Mesenteric fat pad (tissue), 1 donor: ENCODE data around the gene IQUB. TPM values are rescaled to one million over a fixed set of nuclear protein-coding genes. Genes with fewer than 3 reads are reported as not detected.
A peak's percentile ranks its signal among the peaks of the same experiment; 100 is the strongest.
"Not testable (repeated sequence)": the region's sequence is repeated elsewhere in the genome, so short reads cannot be mapped to it uniquely, and the experiment has no call there.

Source experiments
- DNase-seq: peaks from one replicate; pipeline ENCODE4 v3.0.0-alpha.2; 2020; ENCODE audit warnings: low spot score
- long read RNA-seq: library from polyadenylated mRNA; unstranded; transcript quantifications from one replicate; pipeline ENCODE4 v2.0.0, GENCODE V29; 2020
- total RNA-seq: library from RNA; stranded (reverse); fragmentation: NEBNext Ultra II Directional; extraction: Animal tissue kit (Norgen Biotek cat#: 25700); gene quantifications from one replicate; pipeline ENCODE4 v1.2.1, GENCODE V29; 2021
- donor health status: DM: yes; HTN: yes; CAD: no.

The IQUB gene
- 0.10 TPM for total RNA-seq
- long read RNA-seq = 0 reads

DNA sequence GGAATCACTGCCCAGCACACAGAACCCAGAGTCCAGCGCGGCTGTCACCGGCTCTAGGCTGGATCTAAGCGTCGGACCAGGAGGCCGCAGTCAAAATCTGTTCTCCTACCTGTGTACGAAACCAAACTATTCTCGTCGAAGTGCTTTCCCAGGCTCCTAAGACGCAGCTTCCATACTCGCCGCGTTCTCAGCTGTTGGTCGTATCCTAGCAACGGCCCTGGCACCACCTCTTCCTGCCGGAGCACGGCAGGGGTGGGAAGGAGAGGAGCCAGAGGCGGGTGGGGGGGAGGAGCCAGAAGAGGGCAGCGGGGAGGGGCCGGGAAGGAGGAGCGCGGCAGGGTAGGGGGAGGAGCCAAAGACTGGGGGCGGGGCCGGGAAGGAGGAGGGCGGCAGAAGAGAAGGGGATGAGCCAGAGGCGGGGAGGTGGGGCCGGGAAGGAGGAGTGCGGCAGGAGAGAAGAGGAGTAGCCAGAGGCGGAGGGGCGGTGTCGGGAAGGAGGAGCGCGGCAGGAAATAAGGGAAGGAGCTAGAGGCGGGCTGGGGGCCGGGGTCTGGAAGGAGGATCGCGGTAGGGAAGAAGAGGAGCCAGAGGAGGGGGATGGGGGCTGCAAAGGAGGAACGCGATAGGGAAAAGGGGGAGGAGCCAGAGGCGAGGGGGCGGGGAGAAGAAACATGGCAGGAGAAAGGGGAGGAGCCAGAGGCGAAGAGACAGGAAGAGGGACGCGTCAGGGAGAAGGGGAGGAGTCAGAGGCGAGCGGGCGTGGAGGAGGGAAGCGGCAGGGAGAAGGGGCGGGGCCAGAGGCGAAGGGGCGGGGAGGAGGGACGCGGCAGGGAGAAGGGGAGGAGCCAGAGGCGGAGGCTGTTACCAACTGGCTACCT is at the start of gene IQUB:
IQUB (minus strand) TSS at position 213 of the 878 bp plus-strand sequence. CDS start 22,255 bp downstream, outside the sequence.
- DNase-seq = peak; percentile 97

DNA sequence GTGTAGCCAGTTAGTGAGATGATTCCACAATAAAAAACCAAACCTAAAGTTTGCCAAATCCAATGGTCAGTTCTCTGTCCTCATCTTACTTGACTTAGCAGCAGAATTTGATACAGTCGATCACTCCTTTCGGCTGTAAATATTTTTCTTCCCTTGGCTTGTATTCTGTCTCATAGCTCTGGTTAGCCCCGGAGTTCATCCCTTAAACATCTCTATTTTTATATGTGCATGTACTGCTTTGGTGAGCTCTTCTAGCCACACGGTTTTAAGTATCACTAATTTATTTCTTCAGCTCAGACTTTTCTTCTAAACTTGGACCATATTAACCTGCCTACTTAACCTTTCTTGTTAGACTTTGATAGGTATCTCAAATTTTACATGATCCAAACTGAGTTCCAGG is 49.4 kb upstream of the IQUB start:
- DNase-seq = no peak

DNA sequence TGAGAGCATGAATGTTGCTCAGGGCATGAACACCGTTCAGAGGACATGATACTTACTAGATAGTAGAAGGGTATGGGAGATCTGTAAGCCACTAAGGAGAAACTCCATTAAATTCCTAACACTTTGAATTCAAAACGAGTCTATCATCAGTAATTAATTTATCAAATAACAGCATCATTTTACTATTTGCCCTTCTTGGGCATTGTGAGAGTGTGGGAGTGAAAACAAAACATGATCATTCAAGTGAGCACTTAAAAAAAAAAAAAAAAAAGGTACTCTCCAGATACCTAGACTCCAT is 46.7 kb upstream of the IQUB start:
- no peak for DNase-seq

DNA sequence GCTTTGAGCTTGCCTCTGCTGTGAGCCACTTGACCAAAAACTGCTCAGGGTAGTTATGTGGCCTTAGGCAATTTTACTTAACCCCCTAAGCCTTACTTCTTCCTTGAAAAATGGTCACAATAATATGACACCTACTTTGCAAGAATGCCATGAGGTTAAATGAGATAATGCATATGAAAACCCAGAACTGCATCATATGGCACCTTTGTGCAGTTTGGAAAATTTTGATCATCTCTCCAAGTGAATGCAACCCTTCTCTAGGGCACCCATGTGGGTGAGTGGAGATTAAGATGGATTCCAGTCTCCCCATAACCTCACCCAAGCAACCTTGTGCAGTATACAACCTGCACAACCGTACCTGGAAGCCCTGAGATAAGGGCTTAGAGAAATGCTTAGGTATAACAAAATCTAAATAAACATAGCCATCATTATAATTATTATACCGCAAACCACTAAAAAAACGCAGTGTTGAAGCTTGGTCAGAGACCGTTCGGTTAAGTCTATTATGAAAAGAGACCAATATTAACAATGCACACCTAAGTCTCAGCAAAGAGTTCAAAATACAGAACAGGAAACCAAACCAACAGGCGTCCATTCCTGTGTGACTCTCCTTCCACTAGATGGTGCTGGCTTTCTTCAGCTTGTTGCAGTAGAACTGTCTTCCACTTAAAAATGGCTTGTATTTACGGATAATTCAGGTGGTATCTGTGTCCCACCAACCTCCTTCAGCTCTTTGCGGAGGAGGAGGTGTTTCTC is 46.2 kb upstream of the IQUB start:
- DNase-seq = no peak

DNA sequence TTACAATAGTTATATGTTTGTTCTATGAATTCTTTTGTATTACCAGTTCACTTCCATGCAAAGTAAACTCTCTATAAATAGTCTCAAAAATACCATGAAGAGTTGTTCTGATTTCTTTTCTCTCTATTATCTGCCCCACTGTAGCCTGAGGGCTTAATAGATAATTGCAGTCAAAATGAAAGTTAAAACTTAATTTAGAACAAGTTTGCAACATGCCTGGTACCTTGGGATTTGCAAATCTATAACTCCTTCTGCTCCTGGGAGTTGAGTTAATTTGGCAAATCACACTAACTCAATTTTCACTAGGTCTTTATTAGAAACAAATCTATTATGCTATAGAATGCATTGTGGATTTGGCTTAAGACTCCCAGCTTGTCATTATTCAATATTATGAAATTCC is 45.0 kb upstream of the IQUB start:
- no peak for DNase-seq

DNA sequence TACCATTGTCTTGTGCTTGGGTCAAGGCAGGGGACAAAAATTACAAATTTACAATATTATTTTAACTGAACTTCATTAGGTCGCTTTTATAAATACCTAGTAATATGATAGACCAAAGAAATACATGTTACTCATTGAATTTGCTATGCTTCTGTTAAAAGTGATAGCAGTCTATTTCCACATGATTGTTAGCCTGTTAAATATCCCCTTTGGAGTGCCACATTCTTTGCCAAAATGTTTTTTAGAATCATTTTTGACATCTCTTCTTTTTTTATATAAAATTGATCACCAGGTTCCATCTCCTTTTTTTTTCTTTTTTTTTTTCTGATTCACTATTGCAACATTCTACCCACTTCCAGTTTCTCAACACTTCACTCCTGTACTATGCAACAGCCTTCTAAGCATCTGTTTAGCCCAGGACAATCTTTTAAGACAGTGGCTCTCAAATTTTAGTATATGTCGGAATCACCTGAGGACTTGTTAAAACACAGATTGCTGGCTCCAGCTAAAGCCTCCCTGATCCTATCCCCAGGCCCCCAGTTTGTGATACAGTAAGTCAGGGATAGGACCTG is 39.6 kb upstream of the IQUB start:
- no peak for DNase-seq

DNA sequence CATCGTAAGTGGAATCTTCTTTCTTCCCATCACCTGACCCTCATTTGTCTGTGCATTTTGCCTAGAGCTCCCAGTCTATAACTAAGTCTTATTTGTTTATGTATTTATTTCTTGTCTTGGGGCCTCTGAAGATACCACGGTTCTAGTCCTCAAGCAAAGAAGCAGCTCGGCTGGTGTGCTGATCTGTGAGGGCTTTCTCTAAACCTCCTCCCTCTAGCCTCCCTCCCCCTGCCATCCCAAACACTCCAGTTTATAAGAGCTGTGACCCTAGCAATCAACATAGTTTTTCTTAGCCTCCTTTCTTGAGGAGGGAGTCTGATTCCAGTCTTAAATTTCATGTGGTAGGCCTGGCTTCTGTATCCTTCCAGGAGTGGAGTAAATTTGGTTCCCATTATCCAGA is 38.9 kb upstream of the IQUB start:
- no peak for DNase-seq

DNA sequence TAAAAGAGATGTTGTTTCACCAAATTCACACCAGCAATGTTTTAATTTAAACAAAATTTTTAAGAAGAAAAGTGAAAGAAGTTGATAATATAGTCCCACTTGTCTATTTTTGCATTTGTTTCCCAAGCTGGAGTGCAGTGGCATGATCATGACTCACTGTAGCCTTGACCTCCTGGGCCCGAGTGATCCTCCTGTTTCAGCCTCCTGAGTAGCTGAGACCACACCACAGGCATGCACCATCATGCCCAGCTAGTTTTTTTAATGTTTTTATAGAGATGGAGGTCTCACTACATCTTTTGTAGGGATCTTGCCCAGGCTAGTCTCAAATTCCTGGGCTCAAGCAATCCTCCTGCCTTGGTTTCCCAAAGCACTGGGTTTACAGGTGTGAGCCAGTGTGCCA is 37.3 kb upstream of the IQUB start:
- no peak for DNase-seq

DNA sequence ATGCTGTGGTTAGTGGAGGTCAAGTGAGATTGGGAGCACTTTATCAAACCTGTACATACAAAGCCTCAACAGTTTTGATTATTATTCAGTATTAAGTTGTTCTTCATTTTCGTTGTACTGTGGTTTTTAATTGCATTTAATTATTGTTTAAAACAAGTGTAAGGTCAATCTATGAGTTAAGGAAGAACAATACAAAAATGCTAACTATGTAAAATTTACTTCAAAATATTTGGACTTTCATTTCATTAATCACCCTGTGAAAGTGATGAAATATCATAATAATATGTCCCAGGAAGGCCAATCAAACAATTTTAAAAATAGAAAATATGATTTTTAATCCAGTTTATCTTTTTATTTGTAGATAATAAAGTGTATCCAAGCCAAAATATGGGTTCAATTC is 36.8 kb upstream of the IQUB start:
- DNase-seq = no peak

DNA sequence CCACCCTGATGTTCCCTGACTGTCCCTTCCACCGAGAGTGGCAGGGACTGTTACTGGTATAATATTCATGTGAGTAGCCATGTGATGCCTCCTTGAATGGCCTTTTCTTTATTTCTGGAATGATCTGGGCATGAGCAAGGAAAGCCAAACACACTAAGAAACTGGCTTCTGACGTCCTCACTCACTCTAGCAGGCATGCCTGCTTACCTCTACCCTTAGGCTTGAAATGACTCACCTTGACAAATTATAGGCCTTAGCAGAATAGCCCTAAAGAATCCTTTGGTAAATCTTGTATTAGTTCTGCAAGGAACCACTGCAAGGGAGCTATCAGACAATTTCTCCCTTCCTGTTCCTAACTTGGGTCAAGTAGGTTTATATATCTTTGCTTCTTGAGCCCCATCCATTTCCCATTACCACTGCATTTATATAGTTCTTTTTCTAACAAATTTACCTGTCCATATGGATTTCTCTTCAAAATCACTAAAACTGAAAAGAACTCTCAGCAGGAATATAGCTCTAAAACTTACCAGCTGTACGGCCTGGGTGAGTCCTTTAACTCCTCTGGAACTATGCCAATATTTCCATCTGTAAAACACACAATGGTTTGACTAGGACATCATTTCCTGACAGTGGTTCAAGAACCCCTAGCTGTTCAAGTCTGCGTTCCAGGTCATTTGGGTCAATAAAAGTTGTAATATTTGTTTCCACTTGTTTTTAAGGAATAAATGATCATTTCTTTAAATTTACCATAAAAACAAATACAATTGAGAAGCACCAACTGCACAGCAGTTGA is 36.2 kb upstream of the IQUB start:
- no peak for DNase-seq

DNA sequence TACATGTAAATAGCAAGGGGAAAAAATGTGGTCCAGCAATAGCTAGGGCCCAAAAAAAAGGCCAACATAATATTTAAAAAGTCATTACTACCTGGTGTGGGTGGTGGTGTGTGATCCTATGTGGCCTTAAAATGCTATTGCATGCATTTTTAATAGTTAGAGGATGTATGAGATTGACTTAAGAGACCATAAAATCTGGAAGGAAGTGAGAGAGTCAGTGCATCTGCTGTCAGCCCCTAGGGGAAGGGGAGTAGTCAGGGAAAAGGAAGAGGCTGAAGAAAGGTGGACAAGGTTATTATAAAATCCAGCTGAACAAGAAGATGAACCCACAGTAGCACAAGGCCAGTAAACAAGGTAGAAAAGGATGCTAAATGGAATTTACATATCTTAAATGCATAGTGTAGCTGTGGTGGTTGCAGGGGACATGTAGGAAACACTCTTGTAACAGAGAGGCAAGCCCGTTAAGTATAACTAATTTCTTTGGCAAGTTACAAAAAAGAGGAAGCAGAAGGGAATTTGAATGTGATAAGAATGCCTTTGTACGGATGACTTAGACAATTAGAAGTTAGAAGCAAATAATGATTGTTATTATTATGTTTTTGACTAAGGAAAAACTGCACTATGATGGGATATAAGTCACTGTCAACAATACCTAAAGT is 35.1 kb upstream of the IQUB start:
- no peak for DNase-seq

DNA sequence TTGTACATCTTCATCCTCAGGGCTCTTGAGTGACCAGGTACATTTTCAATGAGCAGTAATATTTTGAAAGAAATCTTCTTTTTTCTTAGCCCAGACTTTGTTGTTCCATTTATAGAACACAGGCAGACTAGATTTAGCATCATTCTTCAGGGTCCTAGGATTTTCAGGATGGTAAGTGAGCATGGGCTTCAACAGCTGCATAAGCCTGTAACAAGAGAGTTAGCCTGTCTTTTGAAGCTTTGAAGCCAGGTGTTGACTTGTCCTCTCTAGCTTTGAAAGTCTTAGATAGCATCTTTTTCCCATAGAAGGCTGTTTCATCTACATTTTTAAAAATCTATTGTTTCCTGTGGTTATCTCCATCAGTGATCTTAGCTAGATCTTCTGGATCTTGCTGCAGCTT is 27.7 kb upstream of the IQUB start:
- DNase-seq = no peak

DNA sequence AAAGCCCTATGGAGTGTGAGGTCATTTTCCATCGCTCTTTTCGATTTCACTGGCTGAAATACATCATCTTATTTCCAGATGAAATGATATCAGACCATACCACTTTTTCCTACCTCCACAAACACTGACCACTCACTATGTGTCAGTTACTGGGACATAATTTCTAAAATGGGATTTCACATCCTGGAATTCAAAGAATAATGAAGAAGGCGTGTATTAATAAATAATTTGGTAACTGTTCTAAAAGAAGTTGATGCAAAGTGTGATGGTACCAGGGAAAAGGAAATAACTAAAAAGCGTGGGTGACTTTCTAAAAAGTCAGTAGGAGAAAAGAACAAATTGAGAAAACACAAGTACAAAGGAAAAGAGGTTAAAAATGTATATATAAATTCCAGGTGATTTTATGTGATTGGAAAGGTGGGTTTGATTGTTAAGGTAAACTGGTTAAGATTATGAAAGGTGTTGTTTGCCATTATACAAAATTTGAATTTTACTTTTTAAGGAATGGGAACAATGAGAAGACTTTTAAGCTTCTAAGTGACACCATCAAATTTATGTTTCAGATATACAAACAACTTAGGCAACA is 24.0 kb upstream of the IQUB start:
- no peak for DNase-seq

DNA sequence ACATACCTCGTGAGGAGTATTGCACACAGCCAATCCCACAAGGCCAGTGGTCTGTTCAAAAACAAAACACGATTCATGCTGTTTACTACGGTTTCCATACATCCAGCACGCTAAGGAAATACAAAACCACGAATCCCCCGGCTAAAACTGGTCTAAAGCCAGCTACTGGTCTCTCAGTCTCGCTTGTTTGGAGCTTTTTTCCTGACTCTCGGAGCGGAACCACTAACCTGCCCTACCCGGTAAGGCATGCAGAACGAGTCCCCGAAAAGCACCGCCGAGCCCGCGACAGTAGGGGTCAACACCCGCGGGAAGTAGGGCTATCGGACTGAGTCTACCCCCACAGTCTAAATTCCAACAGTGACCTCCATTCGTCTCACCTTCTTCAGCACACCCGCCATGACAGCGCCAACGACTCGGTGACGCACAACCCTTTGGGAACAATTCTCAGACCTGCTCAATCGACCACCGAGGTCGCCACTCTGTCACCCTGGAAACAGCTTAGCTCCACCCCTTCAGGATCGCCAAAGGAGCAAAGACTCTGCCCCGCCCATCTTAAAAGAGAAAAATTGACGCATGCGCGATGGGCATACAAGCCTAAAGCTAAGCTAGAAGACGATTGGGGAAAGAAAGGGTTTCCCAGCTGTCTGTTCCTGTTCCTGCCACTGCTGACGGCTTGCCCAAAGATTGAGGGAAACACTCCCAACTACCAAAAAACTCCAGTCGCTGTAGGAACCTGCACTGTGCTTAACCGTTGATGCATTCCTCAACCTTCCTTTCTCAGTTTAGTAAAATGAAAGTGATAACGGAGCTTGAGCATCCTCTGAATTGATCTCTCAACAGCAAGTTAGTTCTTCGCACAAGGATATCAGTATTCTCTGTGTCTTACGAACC is 23.2 kb upstream of the IQUB start, which contains the start of gene NDUFA5:
NDUFA5 (minus strand) TSS at position 421 of the 891 bp plus-strand sequence; CDS start at position 398, 23 bp downstream.
- DNase-seq = peak; percentile 95

DNA sequence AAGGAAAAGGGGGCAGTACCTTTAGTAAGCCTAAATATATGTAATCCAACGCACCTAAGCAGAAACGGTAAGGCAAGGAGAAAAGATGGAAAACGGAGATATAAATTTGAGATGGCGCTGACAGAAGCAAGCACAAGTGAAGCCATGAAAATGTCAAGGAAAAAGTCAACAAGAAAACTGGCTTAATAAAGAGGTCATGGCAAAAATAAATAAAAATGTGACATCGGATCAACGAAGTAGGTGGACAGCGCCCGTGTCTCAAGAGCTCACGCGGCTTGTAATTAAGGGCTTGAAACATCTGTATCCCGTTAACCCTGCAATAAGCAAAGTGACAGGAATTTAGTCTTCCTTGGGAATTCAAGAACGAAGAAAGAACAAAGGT is 22.6 kb upstream of the IQUB start:
- DNase-seq = no peak

DNA sequence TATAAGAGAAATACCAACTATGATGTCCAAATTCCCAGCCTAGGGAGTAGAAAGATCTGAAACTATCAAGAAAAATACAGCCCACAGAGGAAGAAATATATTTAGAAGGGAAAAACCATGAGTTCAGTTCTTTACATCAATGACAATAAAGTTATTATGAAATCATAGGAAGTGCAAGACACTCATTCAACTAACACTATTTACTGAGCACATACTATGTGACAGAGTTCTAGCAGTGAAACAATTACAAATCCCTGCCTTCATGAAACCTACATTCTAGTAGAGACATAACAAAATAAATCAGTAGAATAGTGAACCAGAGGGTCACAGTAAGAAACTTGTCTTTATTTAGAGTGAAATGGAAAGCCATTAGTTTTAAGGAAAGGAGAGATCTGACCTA is 21.1 kb upstream of the IQUB start:
- DNase-seq = no peak

DNA sequence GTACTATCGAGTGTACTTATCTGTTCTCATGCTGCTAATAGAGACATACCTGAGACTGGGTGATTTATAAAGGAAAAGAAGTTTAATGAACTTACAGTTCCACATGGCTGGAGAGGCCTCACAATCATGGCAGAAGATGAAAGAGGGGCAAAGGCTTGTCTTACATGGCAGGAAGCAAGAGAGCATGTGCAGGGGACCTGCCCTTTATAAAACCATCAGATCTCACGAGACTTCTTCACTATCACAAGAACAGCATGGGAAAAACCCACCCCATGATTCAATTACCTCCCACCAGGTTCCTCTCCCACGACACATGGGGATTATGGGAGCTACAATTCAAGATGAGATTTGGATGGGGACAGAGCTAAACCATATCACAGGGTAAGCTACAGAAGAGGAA is 18.8 kb upstream of the IQUB start:
- no peak for DNase-seq

DNA sequence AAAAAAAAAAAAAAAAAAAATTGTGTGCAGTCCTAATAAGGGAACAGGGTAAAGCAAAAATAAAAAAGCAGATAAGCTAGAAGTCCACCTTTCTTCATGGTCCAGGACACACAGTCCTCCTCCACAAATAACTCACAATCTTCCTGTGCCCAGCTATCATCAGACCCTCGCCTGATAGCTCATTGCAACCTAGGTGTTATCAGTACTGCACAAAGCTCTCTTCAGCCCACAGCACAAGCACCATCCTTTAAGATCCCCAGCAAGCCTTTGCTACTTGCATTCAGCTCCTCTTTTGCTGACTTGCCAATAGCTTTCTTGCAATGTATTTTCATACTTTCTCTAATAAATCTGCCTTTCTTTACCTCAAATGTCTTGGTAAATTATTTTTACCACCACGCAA is 18.2 kb upstream of the IQUB start:
- no peak for DNase-seq

DNA sequence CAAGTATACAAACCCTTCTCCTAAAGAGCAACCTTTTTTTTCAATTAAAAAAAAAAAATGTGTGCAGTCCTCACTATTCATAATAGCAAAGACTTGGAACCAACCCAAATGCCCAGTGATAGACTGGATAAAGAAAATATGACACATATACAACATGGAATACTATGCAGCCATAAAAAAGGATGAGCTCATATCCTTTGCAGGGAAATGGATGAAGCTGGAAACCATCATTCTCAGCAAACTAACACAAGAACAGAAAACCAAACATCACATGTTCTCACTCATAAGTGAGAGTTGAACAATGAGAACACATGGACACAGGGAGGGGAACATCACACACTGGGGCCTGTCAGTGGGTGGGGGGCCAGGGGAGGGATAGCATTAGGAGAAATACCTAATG is 17.7 kb upstream of the IQUB start:
- not testable (repeated sequence) for DNase-seq

DNA sequence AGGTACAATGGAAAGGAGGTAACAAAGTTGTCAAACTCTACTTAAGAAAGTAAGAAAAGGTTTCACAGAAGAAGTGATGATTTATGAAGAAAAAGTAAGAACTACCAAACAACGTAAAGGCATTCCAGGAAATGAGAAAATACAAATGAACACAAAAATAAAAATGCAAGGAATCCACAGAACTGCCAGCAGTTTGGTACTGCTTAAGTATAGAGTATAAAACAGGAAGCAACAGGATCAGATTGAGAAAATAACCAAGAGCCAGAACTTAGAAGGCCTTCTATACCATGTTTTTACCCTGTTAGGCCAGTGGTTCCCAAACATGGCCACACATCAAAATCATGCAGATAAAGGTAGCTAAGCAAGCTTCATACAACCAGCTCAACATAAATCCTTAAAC is 14.0 kb upstream of the IQUB start:
- DNase-seq = no peak
